ENCODE data around the gene CPPED1. TPM values are rescaled to one million over a fixed set of nuclear protein-coding genes. Genes with fewer than 3 reads are reported as not detected.

The CPPED1 gene
- total RNA-seq, 1 experiment from 2014 or later = 7.9 TPM

- Histone ChIP-seq H4K91ac (ENCODE audit: insufficient read length, low read depth, low read length) (no peak overlapping the region), H2BK5ac (ENCODE audit: insufficient read length, low read length) (no peak overlapping the region), H2AK5ac (ENCODE audit: insufficient read length, low read length) (no peak overlapping the region), H2BK12ac (ENCODE audit: insufficient read length, low read depth, low read length) (no peak overlapping the region), H3K79me2 (ENCODE audit: insufficient read depth, low read length) (no peaks in the 10 kb centered on the region), H2BK20ac (ENCODE audit: low read depth, low read length, poor library complexity, severe bottlenecking) (no peak overlapping the region), H3K4ac (ENCODE audit: low read depth, low read length) (no peak overlapping the region), H2BK15ac (ENCODE audit: low read depth, low read length) (no peak overlapping the region), H2AFZ (ENCODE audit: low read length) (no peak overlapping the region), H3K23me2 (ENCODE audit: insufficient read length, low read depth, low read length, poor library complexity, severe bottlenecking) (peaks cover 4% of the 10 kb centered on the region), H4K20me1 (ENCODE audit: control insufficient read depth, insufficient read depth, insufficient read length) (no peaks in the 10 kb centered on the region), H3K27ac (ENCODE audit: insufficient read length, low read depth, low read length) (no peak overlapping the region), H4K5ac (ENCODE audit: insufficient read length, low read depth, low read length) (no peak overlapping the region), H3K4me1 (ENCODE audit: insufficient read depth, low read length) (no peaks in the 10 kb centered on the region; the same call in 1 of the 2 replicates), H3K27me3 (ENCODE audit: insufficient read depth, low read length) (no peaks in the 10 kb centered on the region), H3K56ac (ENCODE audit: insufficient read length, low read depth, low read length) (no peak overlapping the region), H4K8ac (replicated peaks; ENCODE audit: insufficient read length, low read depth, low read length) (no peak overlapping the region), H3K23ac (ENCODE audit: insufficient read length, low read depth, low read length) (no peak overlapping the region), H3K9ac (ENCODE audit: extremely low read depth, insufficient read length, low read length) (no peak overlapping the region), H2BK120ac (ENCODE audit: low read depth, low read length, poor library complexity, severe bottlenecking) (no peak overlapping the region), H3K9me3 (ENCODE audit: control insufficient read depth, low read depth, low read length) (no peaks in the 10 kb centered on the region), H3K18ac (ENCODE audit: insufficient read length, low read depth, low read length) (no peak overlapping the region), H3K14ac (ENCODE audit: insufficient read depth, low read length) (no peak overlapping the region), H3K4me2 (ENCODE audit: insufficient read depth, insufficient read length, low read length) (no peak overlapping the region), H3K79me1 (ENCODE audit: insufficient read depth, low read depth, low read length, poor library complexity, severe bottlenecking) (no peaks in the 10 kb centered on the region), H3T11ph (ENCODE audit: low read length) (no peak overlapping the region)
- Mint-ChIP-seq H3K36me3 (ENCODE audit: insufficient read depth in 1 of 3, low read depth in 3 of 3) (peaks cover 10 to 33% (median 26%) of the 10 kb centered on the region in 3 experiments), H3K27ac (peak overlapping the region in 1 of 3 experiments; percentile 64; a peak in 1 of 7 replicates), H3K9me3 (peaks cover 22 to 26% of the 10 kb centered on the region in 2 experiments), H3K4me3 (no peak overlapping the region), H3K4me1 (peaks cover 6 to 9% of the 10 kb centered on the region in 2 experiments), H3K27me3 (ENCODE audit: low read depth) (no peaks in the 10 kb centered on the region; the same call in none of the 2 replicates)
- DNase-seq = no peak
- WGBS (ENCODE audit: extremely low coverage, insufficient read length, low lambda C conversion rate) = no CpG with 5 or more reads among the region's 2 CpGs
- TF ChIP-seq CTCF (conservative IDR thresholded peaks at IDR 0.05) = peak; percentile 35; the same call in 2 of the 3 replicates
These were observed 67.9 kb downstream of the CPPED1 start for GRCh38 chr16:12735805-12736204.
